ENCODE results near the gene MTOR.
A peak's percentile ranks its signal among the peaks of the same experiment; 100 is the strongest.
"Not testable (repeated sequence)": the region's sequence is repeated elsewhere in the genome, so short reads cannot be mapped to it uniquely, and the experiment has no call there.

DNA sequence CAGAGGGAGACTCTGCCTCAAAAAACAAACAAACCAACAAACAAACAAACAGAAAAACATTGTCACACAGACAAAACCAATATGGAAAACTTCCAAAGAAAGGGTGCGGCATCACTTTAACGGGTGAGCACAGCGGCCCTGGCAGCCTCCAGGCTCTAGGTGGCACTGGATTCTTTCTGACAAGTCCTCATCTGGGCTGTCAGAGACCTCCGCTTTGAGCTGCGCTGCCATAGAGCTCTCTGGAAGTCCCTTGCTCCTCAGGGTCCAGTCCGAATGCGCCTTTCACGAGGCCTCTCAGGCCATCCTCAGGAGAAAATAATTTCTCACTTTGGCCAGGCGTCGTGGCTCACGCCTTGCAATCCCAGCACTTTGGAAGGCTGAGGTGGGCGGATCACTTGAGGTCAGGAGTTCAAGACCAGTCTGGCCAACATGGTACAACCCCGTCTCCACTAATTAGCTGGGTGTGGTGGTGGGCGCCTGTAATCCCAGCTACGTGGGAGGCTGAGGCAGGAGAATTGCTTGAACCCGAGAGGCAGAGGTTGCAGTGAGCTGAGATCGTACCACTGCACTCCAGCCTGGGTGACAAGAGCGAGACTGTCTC, 198.3 kb downstream of the MTOR start:
- TF ChIP-seq POLR2A (IDR thresholded peaks at IDR 0.05; ENCODE audit: control extremely low read depth in 1 of 2, low read depth in 2 of 2, low read length in 2 of 2); EZH2 (IDR thresholded peaks at IDR 0.05; ENCODE audit: low read depth, low read length, severe bottlenecking); SIRT6 (IDR thresholded peaks at IDR 0.05; ENCODE audit: low read length); MAX (IDR thresholded peaks at IDR 0.05); ASH2L (IDR thresholded peaks at IDR 0.05; ENCODE audit: low read length); JUND (IDR thresholded peaks at IDR 0.05; ENCODE audit: low read length); SP1 (IDR thresholded peaks at IDR 0.05; ENCODE audit: low read depth, low read length); YY1 (IDR thresholded peaks at IDR 0.05; ENCODE audit: low read depth, low read length): not testable (repeated sequence)
- TF ChIP-seq, protein P1, sequence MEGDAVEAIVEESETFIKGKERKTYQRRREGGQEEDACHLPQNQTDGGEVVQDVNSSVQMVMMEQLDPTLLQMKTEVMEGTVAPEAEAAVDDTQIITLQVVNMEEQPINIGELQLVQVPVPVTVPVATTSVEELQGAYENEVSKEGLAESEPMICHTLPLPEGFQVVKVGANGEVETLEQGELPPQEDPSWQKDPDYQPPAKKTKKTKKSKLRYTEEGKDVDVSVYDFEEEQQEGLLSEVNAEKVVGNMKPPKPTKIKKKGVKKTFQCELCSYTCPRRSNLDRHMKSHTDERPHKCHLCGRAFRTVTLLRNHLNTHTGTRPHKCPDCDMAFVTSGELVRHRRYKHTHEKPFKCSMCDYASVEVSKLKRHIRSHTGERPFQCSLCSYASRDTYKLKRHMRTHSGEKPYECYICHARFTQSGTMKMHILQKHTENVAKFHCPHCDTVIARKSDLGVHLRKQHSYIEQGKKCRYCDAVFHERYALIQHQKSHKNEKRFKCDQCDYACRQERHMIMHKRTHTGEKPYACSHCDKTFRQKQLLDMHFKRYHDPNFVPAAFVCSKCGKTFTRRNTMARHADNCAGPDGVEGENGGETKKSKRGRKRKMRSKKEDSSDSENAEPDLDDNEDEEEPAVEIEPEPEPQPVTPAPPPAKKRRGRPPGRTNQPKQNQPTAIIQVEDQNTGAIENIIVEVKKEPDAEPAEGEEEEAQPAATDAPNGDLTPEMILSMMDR (IDR thresholded peaks at IDR 0.05; ENCODE audit: control extremely low read depth in 1 of 3, insufficient read depth in 1 of 3, low read depth in 1 of 3, low read length in 3 of 3) = peak; percentile 25 to 62 (median 45); a peak in 3 of 4 replicates
- peak in 1 of 2 experiments; percentile 23; a peak in 3 of 4 replicates for TF ChIP-seq RAD21 (IDR thresholded peaks at IDR 0.05 in 1 of 2, conservative IDR thresholded peaks at IDR 0.05 in 1 of 2; ENCODE audit: low read depth in 2 of 2, low read length in 2 of 2)

Measured in H1 (cell line).